ENCODE measurements around the gene BRINP1. TPM values are rescaled to one million over a fixed set of nuclear protein-coding genes. Genes with fewer than 3 reads are reported as not detected.

Gene BRINP1
- total and polyA plus RNA-seq, 2 of the 8 experiments (the other 6 are each of a cell fraction or from before 2014, with no cell fraction given), result 19.5 to 20.5 TPM

- H2BK120ac ChIP-seq (replicated peaks; ENCODE audit: low read depth, low read length), result no peak overlapping the region
- H3K23ac ChIP-seq (ENCODE audit: insufficient read length), result no peak overlapping the region
- no peak overlapping the region for H2AK5ac ChIP-seq (ENCODE audit: low read depth, low read length)
- H2BK12ac ChIP-seq (ENCODE audit: low read depth, low read length), result no peak overlapping the region
- H3K4me2 ChIP-seq (ENCODE audit: insufficient read depth in 1 of 2, low read depth in 2 of 2, low read length in 2 of 2), result no peak overlapping the region
- no peak overlapping the region for H3K14ac ChIP-seq (ENCODE audit: insufficient read length)
- H2BK5ac ChIP-seq (ENCODE audit: low read depth, low read length), result no peak overlapping the region
- no peak overlapping the region for H3K27ac ChIP-seq (ENCODE audit: low read depth, low read length)
- H2BK20ac ChIP-seq (ENCODE audit: low read length), result no peak overlapping the region
- no peaks in the 10 kb centered on the region for H3K4me1 ChIP-seq (replicated peaks in 1 of 4; ENCODE audit: control insufficient read depth in 3 of 4, insufficient read depth in 4 of 4, low read length in 3 of 4)
- H4K91ac ChIP-seq (replicated peaks; ENCODE audit: insufficient read length, low read length), result no peak overlapping the region
- H3K9me3 ChIP-seq (ENCODE audit: insufficient read depth in 2 of 2, low read depth in 1 of 2, low read length in 1 of 2), result no peaks in the 10 kb centered on the region
- no peak for FAIRE-seq
- DNase-seq (ENCODE audit: low read depth in 1 of 2, low spot score in 2 of 2), result no peak
- no peak overlapping the region for H3K18ac ChIP-seq (ENCODE audit: extremely low read depth, low read length)
- no peaks in the 10 kb centered on the region for H3K36me3 ChIP-seq (ENCODE audit: control insufficient read depth in 2 of 4, insufficient read depth in 4 of 4, low read length in 3 of 4)
- H3K23me2 ChIP-seq (ENCODE audit: low read depth, low read length), result no peaks in the 10 kb centered on the region
- CTCF ChIA-PET (ENCODE audit: partially characterized antibody), result interaction anchor here (0.9 to 1.1 kb wide), 2 partner anchors 9 to 54 kb away, joined by 3 read pairs; no protein-coding TSS in a partner anchor
- POLR2A ChIA-PET (ENCODE audit: partially characterized antibody), result interaction anchor here (1.9 kb wide), 1 partner anchor 9 kb away, joined by 6 read pairs; no protein-coding TSS in a partner anchor
- H3K4me3 ChIP-seq (ENCODE audit: extremely low read depth in 1 of 4, insufficient read depth in 2 of 4, low read depth in 3 of 4, low read length in 4 of 4), result no peak overlapping the region
- no peak overlapping the region for H3K9ac ChIP-seq (replicated peaks in 1 of 4; ENCODE audit: extremely low read depth in 1 of 4, low read depth in 3 of 4, low read length in 3 of 4)
- H4K20me1 ChIP-seq (replicated peaks in 1 of 2; ENCODE audit: control insufficient read depth in 1 of 2, insufficient read depth in 2 of 2, low read length in 2 of 2), result no peaks in the 10 kb centered on the region
- H3K79me2 ChIP-seq (ENCODE audit: control insufficient read depth in 1 of 2, insufficient read depth in 2 of 2, low read length in 2 of 2), result no peaks in the 10 kb centered on the region
- H4K8ac ChIP-seq (ENCODE audit: extremely low read depth, insufficient read depth, low read length), result no peak overlapping the region
- H3K56ac ChIP-seq (replicated peaks; ENCODE audit: insufficient read length, low read depth, low read length), result no peak overlapping the region
- no peak overlapping the region for H3K4ac ChIP-seq (replicated peaks; ENCODE audit: insufficient read length, low read depth, low read length)
- H2AFZ ChIP-seq (ENCODE audit: low read length), result no peak overlapping the region
- no peaks in the 10 kb centered on the region for H3K79me1 ChIP-seq (ENCODE audit: low read depth, low read length)
- H4K5ac ChIP-seq (ENCODE audit: insufficient read length, low read depth, low read length), result no peak overlapping the region
- H3K27me3 ChIP-seq (replicated peaks in 1 of 4; ENCODE audit: control insufficient read depth in 3 of 4, extremely low read depth in 1 of 4, insufficient read depth in 3 of 4, low read length in 3 of 4), result no peaks in the 10 kb centered on the region
- 91% methylated on average over 2 of the region's 2 CpGs; no CpG with 5 or more reads in 1 of the 2 experiments for WGBS, 2 experiments (ENCODE audit: extremely low coverage in 1 of 2, insufficient coverage in 1 of 2, insufficient read length in 1 of 2, insufficient replicate concordance in 2 of 2, low coverage in 1 of 2, low lambda C conversion rate in 2 of 2, missing lambda C conversion rate in 1 of 2)
- no peak overlapping the region for H2BK15ac ChIP-seq (ENCODE audit: low read length)
- no peak for TF ChIP-seq RBBP5 (IDR thresholded peaks at IDR 0.05; ENCODE audit: borderline replicate concordance, low read depth, low read length)
- TF ChIP-seq TEAD4 (IDR thresholded peaks at IDR 0.05; ENCODE audit: low read depth, low read length), result no peak
- no peak for TF ChIP-seq SP2 (IDR thresholded peaks at IDR 0.05; ENCODE audit: low read length)
- no peak for TF ChIP-seq TCF12 (IDR thresholded peaks at IDR 0.05; ENCODE audit: low read depth, low read length)
- TF ChIP-seq RFX5 (IDR thresholded peaks at IDR 0.05; ENCODE audit: borderline replicate concordance, low read depth, low read length), result no peak
- no peak for TF ChIP-seq RNF2 (IDR thresholded peaks at IDR 0.05; ENCODE audit: borderline replicate concordance, low read depth, low read length, missing control alignments, poor library complexity, severe bottlenecking)
- TF ChIP-seq ATF3 (IDR thresholded peaks at IDR 0.05; ENCODE audit: insufficient read depth, low read depth, low read length), result no peak
- no peak for TF ChIP-seq CHD1 (IDR thresholded peaks at IDR 0.05; ENCODE audit: low read depth, low read length)
- TF ChIP-seq SUZ12 (IDR thresholded peaks at IDR 0.05; ENCODE audit: low read length), result no peak
- no peak for TF ChIP-seq NANOG (IDR thresholded peaks at IDR 0.05; ENCODE audit: insufficient read depth, low read depth, low read length, poor library complexity, severe bottlenecking)
- no peak for TF ChIP-seq KDM1A (IDR thresholded peaks at IDR 0.05; ENCODE audit: borderline replicate concordance, low read length)
- TF ChIP-seq HDAC2 (IDR thresholded peaks at IDR 0.05; ENCODE audit: borderline replicate concordance in 1 of 2, low read depth in 2 of 2, low read length in 2 of 2), result no peak
- no peak for TF ChIP-seq NRF1 (IDR thresholded peaks at IDR 0.05; ENCODE audit: low read depth, low read length)
- no peak for TF ChIP-seq BACH1 (IDR thresholded peaks at IDR 0.05; ENCODE audit: low read length)
Observed at GRCh38 chr9:119159386-119159785, 209.8 kb downstream of the BRINP1 start.
